Parathyroid adenoma (tissue), 2 donors: ENCODE results near the gene ITIH4.

ENCODE experiments used
- H2AFZ ChIP-seq: fragments of 300-600 bp; sonication (generic); one replicate; pipeline ENCODE4 v1.7.0; 2017; ENCODE audit warnings: antibody characterized with exemption, mild to moderate bottlenecking
- H3K27ac ChIP-seq: fragments of 300-600 bp; sonication (generic); one replicate; pipeline ENCODE4 v1.7.0; 2017
- H3K27me3 ChIP-seq: fragments of 300-600 bp; sonication (generic); one replicate; pipeline ENCODE4 v1.7.0; 2017; ENCODE audit warnings: low read length; ENCODE audit not compliant: control insufficient read depth, insufficient read depth
- H3K36me3 ChIP-seq: fragments of 300-600 bp; sonication (generic); one replicate; pipeline ENCODE4 v1.7.0; 2017; ENCODE audit warnings: low read length; ENCODE audit not compliant: control insufficient read depth, insufficient read depth
- H3K4me1 ChIP-seq: fragments of 300-600 bp; sonication (generic); one replicate; pipeline ENCODE4 v1.7.0; 2017; ENCODE audit warnings: control low read depth
- H3K4me2 ChIP-seq: fragments of 300-600 bp; sonication (generic); one replicate; pipeline ENCODE4 v1.7.0; 2017; ENCODE audit warnings: low read length
- H3K4me3 ChIP-seq: fragments of 300-600 bp; sonication (generic); one replicate; pipeline ENCODE4 v1.7.0; 2017; ENCODE audit warnings: low read depth, low read length
- H3K79me2 ChIP-seq: fragments of 300-600 bp; sonication (generic); one replicate; pipeline ENCODE4 v1.7.0; 2017; ENCODE audit warnings: control low read depth
- H3K9ac ChIP-seq: fragments of 300-600 bp; sonication (generic); one replicate; pipeline ENCODE4 v1.7.0; 2017; ENCODE audit warnings: mild to moderate bottlenecking
- H3K9me3 ChIP-seq: fragments of 300-600 bp; sonication (generic); one replicate; pipeline ENCODE4 v1.7.0; 2017; ENCODE audit warnings: low read length; ENCODE audit not compliant: control insufficient read depth
- TF ChIP-seq, protein P1 (sequence below): fragments of 300-600 bp; sonication (generic); IDR thresholded peaks from one replicate; pipeline ENCODE4 v1.7.0; 2017; ENCODE audit warnings: antibody characterized with exemption, mild to moderate bottlenecking
- donor health status: primary hyperparathyroidism.

Gene ITIH4

DNA sequence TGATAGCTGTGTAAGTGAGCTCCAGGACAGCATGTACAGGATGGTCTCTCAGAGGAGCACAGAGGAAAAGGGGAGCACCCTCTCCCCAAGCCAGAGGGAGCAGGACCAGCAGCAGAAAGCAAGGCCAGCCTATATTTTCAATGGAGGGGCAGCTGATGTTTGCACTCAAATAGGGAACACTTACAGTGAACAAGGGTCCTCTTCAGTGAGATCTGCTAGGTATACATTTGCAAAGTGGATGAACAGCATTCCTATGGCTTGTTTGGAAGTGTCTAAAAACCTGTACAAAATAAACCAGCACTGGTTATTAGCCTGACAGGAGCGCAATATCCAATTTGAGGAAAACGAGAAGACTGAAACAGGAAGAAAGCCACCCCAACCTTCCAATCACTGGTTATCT is 21.9 kb upstream of the ITIH4 start:
- Histone ChIP-seq H3K9me3 (no peaks in the 10 kb centered on the region), H3K4me3 (no peak overlapping the region)

GRCh38 chr3:52851348-52851747 is 20.9 kb upstream of the ITIH4 start:
- no peak overlapping the region for H3K9ac ChIP-seq
- H2AFZ ChIP-seq, result no peak overlapping the region
- no peaks in the 10 kb centered on the region for H3K36me3 ChIP-seq
- no peak overlapping the region for H3K4me2 ChIP-seq
- H3K4me1 ChIP-seq, result no peaks in the 10 kb centered on the region
- no peaks in the 10 kb centered on the region for H3K27me3 ChIP-seq
- TF ChIP-seq, protein P1, sequence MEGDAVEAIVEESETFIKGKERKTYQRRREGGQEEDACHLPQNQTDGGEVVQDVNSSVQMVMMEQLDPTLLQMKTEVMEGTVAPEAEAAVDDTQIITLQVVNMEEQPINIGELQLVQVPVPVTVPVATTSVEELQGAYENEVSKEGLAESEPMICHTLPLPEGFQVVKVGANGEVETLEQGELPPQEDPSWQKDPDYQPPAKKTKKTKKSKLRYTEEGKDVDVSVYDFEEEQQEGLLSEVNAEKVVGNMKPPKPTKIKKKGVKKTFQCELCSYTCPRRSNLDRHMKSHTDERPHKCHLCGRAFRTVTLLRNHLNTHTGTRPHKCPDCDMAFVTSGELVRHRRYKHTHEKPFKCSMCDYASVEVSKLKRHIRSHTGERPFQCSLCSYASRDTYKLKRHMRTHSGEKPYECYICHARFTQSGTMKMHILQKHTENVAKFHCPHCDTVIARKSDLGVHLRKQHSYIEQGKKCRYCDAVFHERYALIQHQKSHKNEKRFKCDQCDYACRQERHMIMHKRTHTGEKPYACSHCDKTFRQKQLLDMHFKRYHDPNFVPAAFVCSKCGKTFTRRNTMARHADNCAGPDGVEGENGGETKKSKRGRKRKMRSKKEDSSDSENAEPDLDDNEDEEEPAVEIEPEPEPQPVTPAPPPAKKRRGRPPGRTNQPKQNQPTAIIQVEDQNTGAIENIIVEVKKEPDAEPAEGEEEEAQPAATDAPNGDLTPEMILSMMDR, result peak; percentile 36
- no peaks in the 10 kb centered on the region for H3K9me3 ChIP-seq
- no peaks in the 10 kb centered on the region for H3K79me2 ChIP-seq
- no peak overlapping the region for H3K27ac ChIP-seq
- H3K4me3 ChIP-seq, result no peak overlapping the region

More for the DNA sequence above, 21.9 kb upstream of the ITIH4 start:
- Histone ChIP-seq H3K9ac (no peak overlapping the region), H3K4me1 (no peaks in the 10 kb centered on the region), H3K27ac (no peak overlapping the region), H3K36me3 (no peaks in the 10 kb centered on the region), H3K79me2 (no peaks in the 10 kb centered on the region), H3K4me2 (no peak overlapping the region), H3K27me3 (no peaks in the 10 kb centered on the region), H2AFZ (no peak overlapping the region)
- TF ChIP-seq, protein P1, result no peak

DNA sequence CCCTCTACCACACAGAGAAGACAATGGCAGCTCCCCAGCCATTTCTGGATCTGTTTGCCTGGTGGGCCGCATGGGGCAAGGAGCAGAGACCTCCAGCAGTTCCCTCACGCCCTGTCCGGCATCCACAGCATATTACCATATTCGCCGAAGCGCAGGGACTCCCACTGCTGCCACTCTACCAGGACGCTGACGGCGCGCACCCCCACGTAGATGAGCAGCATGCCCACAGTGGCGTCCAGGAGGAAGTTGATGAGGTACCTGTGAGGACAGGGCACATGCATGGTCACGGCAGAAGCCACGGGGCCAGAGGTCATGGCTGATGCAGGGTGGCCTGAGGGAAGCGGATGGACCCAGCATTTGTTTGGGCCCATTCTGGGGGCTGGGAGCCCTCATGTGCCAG is 19.2 kb upstream of the ITIH4 start:
- Histone ChIP-seq H3K4me2 (no peak overlapping the region), H3K9ac (no peak overlapping the region), H3K36me3 (no peaks in the 10 kb centered on the region), H2AFZ (no peak overlapping the region), H3K4me1 (no peaks in the 10 kb centered on the region), H3K79me2 (no peaks in the 10 kb centered on the region), H3K9me3 (no peaks in the 10 kb centered on the region), H3K27me3 (no peaks in the 10 kb centered on the region), H3K27ac (no peak overlapping the region), H3K4me3 (no peak overlapping the region)
- TF ChIP-seq, protein P1, result no peak

- H3K27ac ChIP-seq, result no peak overlapping the region
- H3K36me3 ChIP-seq, result no peaks in the 10 kb centered on the region
These were observed 18.1 kb upstream of the ITIH4 start for GRCh38 chr3:52848617-52849016.

GRCh38 chr3:52847726-52848125 is 17.3 kb upstream of the ITIH4 start:
- no peak overlapping the region for H3K4me3 ChIP-seq
- H3K79me2 ChIP-seq, result no peaks in the 10 kb centered on the region
- H3K27ac ChIP-seq, result no peak overlapping the region
- H3K4me2 ChIP-seq, result no peak overlapping the region
- TF ChIP-seq, protein P1, result no peak
- no peak overlapping the region for H2AFZ ChIP-seq
- H3K9ac ChIP-seq, result no peak overlapping the region
- no peaks in the 10 kb centered on the region for H3K27me3 ChIP-seq
- no peaks in the 10 kb centered on the region for H3K36me3 ChIP-seq
- no peaks in the 10 kb centered on the region for H3K9me3 ChIP-seq
- H3K4me1 ChIP-seq, result no peaks in the 10 kb centered on the region

More at GRCh38 chr3:52848617-52849016, 18.1 kb upstream of the ITIH4 start:
- no peaks in the 10 kb centered on the region for H3K79me2 ChIP-seq
- no peak overlapping the region for H2AFZ ChIP-seq
- H3K4me1 ChIP-seq, result no peaks in the 10 kb centered on the region
- H3K27me3 ChIP-seq, result no peaks in the 10 kb centered on the region
- H3K4me2 ChIP-seq, result no peak overlapping the region
- no peak overlapping the region for H3K9ac ChIP-seq
- TF ChIP-seq, protein P1, result no peak
- no peak overlapping the region for H3K4me3 ChIP-seq
- no peaks in the 10 kb centered on the region for H3K9me3 ChIP-seq
